GM12878 (cell line): Measurements from ENCODE around the gene USH1C. TPM values are rescaled to one million over a fixed set of nuclear protein-coding genes. Genes with fewer than 3 reads are reported as not detected.

Experiments used
- ATAC-seq: fragments of 200-7000 bp; cut with Tn5 transposase; 3 replicates; pipeline ENCODE4 v1.9.1; 2020; ENCODE audit warnings: mild to moderate bottlenecking, moderate library complexity
- BruUV-seq: library from RNA; stranded (reverse); fragments of 400-500 nt; replicated peaks from 2 replicates; lab custom pipeline; 2021; lab: Mats Ljungman, UMichigan
- CTCF ChIA-PET: fragments of 300-600 bp; sonication (Branson Sonifier 250); formaldehyde crosslinking; extraction: SDS; loops from one replicate; lab custom pipeline; 2021; ENCODE audit warnings: inconsistent platforms; lab: Yijun Ruan, JAX
- POLR2A ChIA-PET: fragments of 350-600 bp; formaldehyde crosslinking; extraction: SDS; loops from one replicate; lab custom pipeline; 2021; ENCODE audit warnings: inconsistent platforms; lab: Charles Lee
- RAD21 ChIA-PET: fragments of 300-600 bp; sonication (Branson Sonifier 250); formaldehyde crosslinking; loops from one replicate; lab custom pipeline; 2023; ENCODE audit warnings: antibody characterized with exemption; ENCODE audit not compliant: unreplicated experiment; lab: Charles Lee
- SMC1A ChIA-PET: fragments of 300-600 bp; sonication (Branson Sonifier 250); formaldehyde crosslinking; loops from one replicate; lab custom pipeline; 2023; ENCODE audit not compliant: unreplicated experiment, uncharacterized antibody; lab: Charles Lee
- DNase-seq: peaks from one replicate; pipeline ENCODE4 v3.0.0-alpha.2; 2011; ENCODE audit warnings: low read depth, low spot score
- FAIRE-seq: peaks from 3 replicates; lab custom pipeline; 2011; peaks lifted over from hg19 to GRCh38; lab: Jason Lieb, UNC
- H2AFZ ChIP-seq: 2 replicates; pipeline ENCODE4 v1.6.0; 2011; ENCODE audit warnings: low read depth, low read length, control low read depth; ENCODE audit not compliant: control insufficient read depth
- H3K27ac ChIP-seq: 2 replicates; pipeline ENCODE4 v1.5.1; 2011; ENCODE audit warnings: control low read depth; ENCODE audit not compliant: control insufficient read depth, insufficient read depth
- H3K27me3 ChIP-seq, 2 experiments: replicated peaks in 1 of 2; 2 replicates each; pipeline versions ENCODE4 v1.6.0 to v1.6.1; 2011; ENCODE audit warnings: low read length in 1 of 2; ENCODE audit not compliant: control insufficient read depth in 2 of 2, insufficient read depth in 2 of 2
- H3K36me3 ChIP-seq, 2 experiments: 2 replicates each; pipeline ENCODE4 v1.5.1; 2011; ENCODE audit warnings: low read length in 1 of 2; ENCODE audit not compliant: control insufficient read depth in 2 of 2, insufficient read depth in 2 of 2
- H3K4me1 ChIP-seq: 2 replicates; pipeline ENCODE4 v1.6.1; 2011; ENCODE audit warnings: mild to moderate bottlenecking, low read length, moderate library complexity, mixed read lengths; ENCODE audit not compliant: control insufficient read depth, insufficient read depth
- H3K4me2 ChIP-seq: 2 replicates; pipeline ENCODE4 v1.6.0; 2011; ENCODE audit warnings: control low read depth; ENCODE audit not compliant: control insufficient read depth, insufficient read depth
- H3K4me3 ChIP-seq: fragments of 200-600 bp; sonication (generic); 2 replicates; pipeline ENCODE4 v1.5.1; 2016
- H3K79me2 ChIP-seq: 2 replicates; pipeline ENCODE4 v1.6.0; 2011; ENCODE audit warnings: low read length; ENCODE audit not compliant: control insufficient read depth, insufficient read depth
- H3K9ac ChIP-seq: 2 replicates; pipeline ENCODE4 v1.8.0; 2011; ENCODE audit warnings: low read length, control low read depth, mixed read lengths; ENCODE audit not compliant: control insufficient read depth, insufficient read depth
- H3K9me3 ChIP-seq: replicated peaks from 3 replicates; pipeline ENCODE4 v1.5.1; 2011; ENCODE audit warnings: mild to moderate bottlenecking, low read length; ENCODE audit not compliant: control insufficient read depth, insufficient read depth
- H4K20me1 ChIP-seq: 2 replicates; pipeline ENCODE4 v1.6.0; 2011; ENCODE audit not compliant: control insufficient read depth, insufficient read depth
- EED ChIP-seq: sonication (generic); IDR thresholded peaks from 2 replicates; pipeline ENCODE4 v1.6.1; 2016; ENCODE audit warnings: antibody characterized with exemption, low read depth
- EP300 ChIP-seq, 2 experiments: fragments of 150-350 bp in 1 of 2; IDR thresholded peaks; 2 replicates each; pipeline ENCODE4 v1.6.1; 2011 to 2012; ENCODE audit warnings: low read depth in 2 of 2, low read length in 2 of 2, borderline replicate concordance in 1 of 2, improper control_type of control experiment in 1 of 2, inconsistent platforms in 1 of 2; ENCODE audit not compliant: control insufficient read depth in 1 of 2
- FOS ChIP-seq: IDR thresholded peaks from 3 replicates; pipeline ENCODE4 v1.6.1; 2011; ENCODE audit warnings: borderline replicate concordance; ENCODE audit not compliant: insufficient read length; ENCODE audit errors: extremely low read depth
- KAT2A ChIP-seq: conservative IDR thresholded peaks from 2 replicates; pipeline ENCODE4 v1.6.1; 2011; ENCODE audit warnings: low read depth, low read length; ENCODE audit not compliant: control insufficient read depth
- KLF5 ChIP-seq: fragments of 450-650 bp; IDR thresholded peaks from 2 replicates; pipeline ENCODE4 v1.6.1; 2014; ENCODE audit warnings: mild to moderate bottlenecking; ENCODE audit not compliant: partially characterized antibody
- MEF2B ChIP-seq: fragments of 450-650 bp; IDR thresholded peaks from 2 replicates; pipeline ENCODE4 v1.6.1; 2018; ENCODE audit warnings: mild to moderate bottlenecking, moderate library complexity; ENCODE audit not compliant: partially characterized antibody, poor library complexity, severe bottlenecking
- PAX8 ChIP-seq: fragments of 450-650 bp; IDR thresholded peaks from 2 replicates; pipeline ENCODE4 v1.6.1; 2017; ENCODE audit warnings: mild to moderate bottlenecking, moderate library complexity
- POLR2A ChIP-seq: IDR thresholded peaks from 2 replicates; pipeline ENCODE4 v1.6.1; 2011; ENCODE audit warnings: low read depth, mild to moderate bottlenecking, low read length
- RAD21 ChIP-seq: IDR thresholded peaks from 2 replicates; pipeline ENCODE4 v1.6.1; 2011; ENCODE audit warnings: mild to moderate bottlenecking, low read depth, low read length, moderate library complexity; ENCODE audit not compliant: insufficient read depth
- SREBF2 ChIP-seq: IDR thresholded peaks from 2 replicates; pipeline ENCODE4 v1.6.1; 2012; ENCODE audit warnings: mild to moderate bottlenecking, low read length
- SRF ChIP-seq, 2 experiments: IDR thresholded peaks; 2 replicates each; pipeline ENCODE4 v1.6.1; 2011; ENCODE audit warnings: low read depth in 2 of 2, low read length in 2 of 2, mild to moderate bottlenecking in 1 of 2, moderate library complexity in 1 of 2
- WRNIP1 ChIP-seq: IDR thresholded peaks from 2 replicates; pipeline ENCODE4 v1.6.1; 2011; ENCODE audit warnings: low read depth, low read length, improper control_type of control experiment, borderline replicate concordance
- WGBS: methylation state at CpG from one replicate; pipeline ENCODE4 v1.1.6; 2016; ENCODE audit warnings: low lambda C conversion rate; ENCODE audit not compliant: insufficient replicate concordance, insufficient coverage; ENCODE audit errors: missing lambda C conversion rate; 5-methylcytosine and 5-hydroxymethylcytosine counted together
- in situ Hi-C: fragments of 300-500 bp; cut with MboI; formaldehyde crosslinking; loops from 9 replicates; pipeline ENCODE4 v1.14.3; 2018; ENCODE audit warnings: mixed read lengths
- intact Hi-C: fragments of 100-400 bp; cut with micrococcal nuclease; formaldehyde crosslinking; loops from one replicate; pipeline ENCODE4 v1.14.2; 2022; ENCODE audit not compliant: unreplicated experiment
- polyA plus RNA-seq, 11 experiments: library from polyadenylated mRNA; depleted of rRNA in 4 of 11; unstranded in 6 of 11; stranded (reverse) in 5 of 11; fragments of >200 nt; fragmentation: Nextera tagmentation in 4 of 11; fragmentation: Illumina TruSeq in 1 of 11; extraction: Ambion mirVana in 4 of 11; extraction: Trizol in 1 of 11; gene quantifications; 1 replicate in 1 of 11; 2 replicates in 10 of 11; pipeline versions ENCODE4 v1.2.1 to v1.2.3, GENCODE V29; 2011 to 2016; ENCODE audit warnings: inconsistent platforms in 2 of 11, missing spikeins in 2 of 11, low read depth in 1 of 11
- total RNA-seq, 4 experiments: library from RNA; depleted of rRNA in 3 of 4; stranded (reverse); fragments of >200 nt in 3 of 4; fragmentation: Illumina TruSeq in 1 of 4; extraction: Trizol in 1 of 4; gene quantifications; 2 replicates each; pipeline versions ENCODE4 v1.2.1 to v1.2.3, GENCODE V29; 2013 to 2021
- TF ChIP-seq, protein P1 (sequence below): IDR thresholded peaks from 2 replicates; pipeline ENCODE4 v1.6.1; 2011; ENCODE audit warnings: low read depth, low read length, improper control_type of control experiment, borderline replicate concordance
- TF ChIP-seq, protein P2 (sequence below): fragments of 450-650 bp; IDR thresholded peaks from 2 replicates; pipeline ENCODE4 v1.6.1; 2017; ENCODE audit warnings: antibody characterized with exemption, mild to moderate bottlenecking, moderate library complexity

USH1C gene
- total and polyA plus RNA-seq, 10 of the 15 experiments (the other 5 are each of a cell fraction or from before 2014, with no cell fraction given): not detected

DNA sequence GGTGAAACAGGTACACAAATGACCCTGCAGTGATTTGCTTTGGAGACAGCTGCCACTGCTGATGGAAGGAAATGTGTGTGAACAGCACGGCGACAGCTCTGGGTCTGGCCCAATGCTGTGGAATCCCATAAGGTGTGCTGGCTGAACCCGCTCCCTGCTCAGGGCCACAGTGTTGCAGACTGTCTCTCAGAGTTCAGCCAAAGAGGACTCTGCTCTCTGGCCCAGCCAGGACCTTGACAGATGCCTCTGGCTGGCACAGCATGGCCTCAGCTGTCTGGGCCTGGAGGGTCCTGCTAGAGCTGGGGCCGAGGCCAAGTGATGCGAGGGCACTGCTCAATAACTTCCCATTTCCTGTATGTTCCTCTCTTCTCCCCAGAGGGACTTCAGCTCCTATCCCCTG lies 62.3 kb downstream of the USH1C start:
- RAD21 ChIA-PET: no interaction called here
- BruUV-seq: no TSS peak
- intact Hi-C loops: no loop called here

DNA sequence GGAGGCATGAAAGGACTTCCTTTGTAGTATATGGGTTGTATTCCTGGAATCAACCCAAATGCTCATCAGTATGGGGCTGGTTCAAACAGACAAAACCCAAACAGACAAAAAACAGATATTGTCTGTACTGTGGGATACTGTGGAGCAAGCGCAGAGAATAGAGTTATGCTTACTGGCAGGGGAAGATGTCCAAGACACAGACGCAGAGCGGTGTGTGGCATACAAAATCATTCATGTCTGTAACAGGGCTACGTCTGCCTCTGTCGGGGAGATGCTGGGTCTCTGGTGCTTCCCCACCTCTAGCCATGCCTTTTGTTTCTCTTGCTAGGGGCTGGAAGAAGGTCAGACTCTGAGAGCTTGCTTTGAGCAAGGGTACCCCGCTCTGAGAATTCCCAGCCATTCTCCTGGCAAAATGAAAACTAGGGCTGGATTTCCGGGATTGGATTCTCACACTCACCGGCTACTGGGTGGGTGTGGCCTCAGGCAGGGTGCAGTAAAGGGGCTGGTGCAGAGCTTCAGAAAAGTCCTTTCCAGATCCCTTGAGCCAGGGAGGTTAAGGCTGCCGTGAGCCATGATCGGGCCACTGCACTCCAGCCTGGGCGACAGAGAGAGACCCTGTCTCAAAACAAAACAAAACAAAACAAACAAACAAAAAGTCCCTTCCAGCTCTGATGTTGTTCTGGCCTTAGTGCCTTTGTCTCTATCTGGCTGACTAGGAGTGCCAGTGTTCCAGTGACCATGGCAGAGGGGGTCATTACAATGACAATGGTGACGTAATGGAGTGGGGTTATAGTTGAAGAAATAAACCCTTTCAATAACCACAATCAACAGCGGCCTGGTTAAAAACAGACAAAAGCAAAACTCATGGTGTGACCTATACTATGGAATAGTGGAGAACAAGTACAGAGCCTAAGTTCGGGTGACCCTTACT lies 64.7 kb downstream of the USH1C start:
- H3K4me1 ChIP-seq: no peaks in the 10 kb centered on the region
- H3K27ac ChIP-seq: no peak overlapping the region
- ChIA-PET SMC1A (no interaction called here), CTCF (no interaction called here), POLR2A (no interaction called here), RAD21 (no interaction called here)
- FAIRE-seq (no peak), ATAC-seq (no peak), DNase-seq (no peak)
- in situ Hi-C loops: no loop called here
- H3K4me3 ChIP-seq: no peak overlapping the region
- no peak overlapping the region for H2AFZ ChIP-seq
- H3K27me3 ChIP-seq: peaks cover 3 to 11% of the 10 kb centered on the region in 2 experiments; a peak in 3 of 4 replicates
- WGBS: 32% methylated on average over 14 of the region's 14 CpGs
- BruUV-seq: no TSS peak
- no peaks in the 10 kb centered on the region for H3K9me3 ChIP-seq
- no peaks in the 10 kb centered on the region for H3K36me3 ChIP-seq
- no peaks in the 10 kb centered on the region for H4K20me1 ChIP-seq
- H3K4me2 ChIP-seq: no peak overlapping the region
- no peak overlapping the region for H3K9ac ChIP-seq
- intact Hi-C loops: no loop called here
- H3K79me2 ChIP-seq: no peaks in the 10 kb centered on the region
- TF ChIP-seq KLF5: no peak
- TF ChIP-seq KAT2A: no peak
- TF ChIP-seq FOS: no peak
- TF ChIP-seq, protein P1, sequence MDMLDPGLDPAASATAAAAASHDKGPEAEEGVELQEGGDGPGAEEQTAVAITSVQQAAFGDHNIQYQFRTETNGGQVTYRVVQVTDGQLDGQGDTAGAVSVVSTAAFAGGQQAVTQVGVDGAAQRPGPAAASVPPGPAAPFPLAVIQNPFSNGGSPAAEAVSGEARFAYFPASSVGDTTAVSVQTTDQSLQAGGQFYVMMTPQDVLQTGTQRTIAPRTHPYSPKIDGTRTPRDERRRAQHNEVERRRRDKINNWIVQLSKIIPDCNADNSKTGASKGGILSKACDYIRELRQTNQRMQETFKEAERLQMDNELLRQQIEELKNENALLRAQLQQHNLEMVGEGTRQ: no peak
- TF ChIP-seq, protein P2, sequence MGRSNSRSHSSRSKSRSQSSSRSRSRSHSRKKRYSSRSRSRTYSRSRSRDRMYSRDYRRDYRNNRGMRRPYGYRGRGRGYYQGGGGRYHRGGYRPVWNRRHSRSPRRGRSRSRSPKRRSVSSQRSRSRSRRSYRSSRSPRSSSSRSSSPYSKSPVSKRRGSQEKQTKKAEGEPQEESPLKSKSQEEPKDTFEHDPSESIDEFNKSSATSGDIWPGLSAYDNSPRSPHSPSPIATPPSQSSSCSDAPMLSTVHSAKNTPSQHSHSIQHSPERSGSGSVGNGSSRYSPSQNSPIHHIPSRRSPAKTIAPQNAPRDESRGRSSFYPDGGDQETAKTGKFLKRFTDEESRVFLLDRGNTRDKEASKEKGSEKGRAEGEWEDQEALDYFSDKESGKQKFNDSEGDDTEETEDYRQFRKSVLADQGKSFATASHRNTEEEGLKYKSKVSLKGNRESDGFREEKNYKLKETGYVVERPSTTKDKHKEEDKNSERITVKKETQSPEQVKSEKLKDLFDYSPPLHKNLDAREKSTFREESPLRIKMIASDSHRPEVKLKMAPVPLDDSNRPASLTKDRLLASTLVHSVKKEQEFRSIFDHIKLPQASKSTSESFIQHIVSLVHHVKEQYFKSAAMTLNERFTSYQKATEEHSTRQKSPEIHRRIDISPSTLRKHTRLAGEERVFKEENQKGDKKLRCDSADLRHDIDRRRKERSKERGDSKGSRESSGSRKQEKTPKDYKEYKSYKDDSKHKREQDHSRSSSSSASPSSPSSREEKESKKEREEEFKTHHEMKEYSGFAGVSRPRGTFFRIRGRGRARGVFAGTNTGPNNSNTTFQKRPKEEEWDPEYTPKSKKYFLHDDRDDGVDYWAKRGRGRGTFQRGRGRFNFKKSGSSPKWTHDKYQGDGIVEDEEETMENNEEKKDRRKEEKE: no peak
- TF ChIP-seq EED: no peak
- no peak for TF ChIP-seq SREBF2
- TF ChIP-seq SRF (IDR thresholded peaks at IDR 0.05; ENCODE audit: low read depth in 2 of 2, low read length in 2 of 2): no peak
- TF ChIP-seq MEF2B: no peak
- TF ChIP-seq POLR2A: no peak

More for the DNA sequence above, 62.3 kb downstream of the USH1C start:
- H3K9me3 ChIP-seq: no peaks in the 10 kb centered on the region
- H3K4me1 ChIP-seq: no peaks in the 10 kb centered on the region
- no peak overlapping the region for H3K9ac ChIP-seq
- 13% methylated on average over 4 of the region's 5 CpGs for WGBS
- H3K79me2 ChIP-seq: no peaks in the 10 kb centered on the region
- H2AFZ ChIP-seq: no peak overlapping the region
- FAIRE-seq (no peak), ATAC-seq (no peak), DNase-seq (no peak)
- ChIA-PET POLR2A (no interaction called here), CTCF (no interaction called here), SMC1A (interaction anchor here (1.2 kb wide), 1 partner anchor 98 kb away, joined by 4 read pairs; no protein-coding TSS in a partner anchor)
- no peaks in the 10 kb centered on the region for H3K36me3 ChIP-seq
- in situ Hi-C loops: no loop called here
- H3K4me2 ChIP-seq: no peak overlapping the region
- TF ChIP-seq WRNIP1 (no peak), RAD21 (no peak), EP300 (IDR thresholded peaks at IDR 0.05; ENCODE audit: borderline replicate concordance in 1 of 2, control insufficient read depth in 1 of 2, low read depth in 2 of 2, low read length in 2 of 2) (no peak), PAX8 (no peak)
- no peak overlapping the region for H3K4me3 ChIP-seq
- no peak overlapping the region for H3K27ac ChIP-seq
- H3K27me3 ChIP-seq: peaks cover 0 to 2% of the 10 kb centered on the region in 2 experiments; a peak in 1 of 4 replicates
- H4K20me1 ChIP-seq: no peaks in the 10 kb centered on the region
